PC-3 (cell line): Measurements from ENCODE around the gene GABRA5. TPM values are rescaled to one million over a fixed set of nuclear protein-coding genes. Genes with fewer than 3 reads are reported as not detected.

Experiments used
- ATAC-seq: fragments of 200-7000 bp; cut with Tn5 transposase; 2 replicates; pipeline ENCODE4 v1.9.1; 2020; ENCODE audit warnings: mild to moderate bottlenecking, moderate library complexity
- BruUV-seq: library from RNA; stranded (reverse); fragments of 400-500 nt; replicated peaks from 2 replicates; lab custom pipeline; 2021; lab: Mats Ljungman, UMichigan
- CTCF ChIA-PET: fragments of 300-600 bp; sonication (Branson Sonifier 250); formaldehyde crosslinking; loops from one replicate; lab custom pipeline; 2022; ENCODE audit warnings: antibody characterized with exemption; lab: Charles Lee
- POLR2A ChIA-PET: fragments of 300-600 bp; sonication (Branson Sonifier 250); formaldehyde crosslinking; loops from one replicate; lab custom pipeline; 2022; ENCODE audit warnings: antibody characterized with exemption; ENCODE audit not compliant: unreplicated experiment; lab: Charles Lee
- DNase-seq: peaks from one replicate; pipeline ENCODE4 v3.0.0-alpha.2; 2015
- H2AFZ ChIP-seq: fragments of 300-600 bp; sonication (generic); 2 replicates; pipeline ENCODE4 v1.6.0; 2016; ENCODE audit warnings: antibody characterized with exemption, low read length
- H3F3A ChIP-seq: fragments of 300-600 bp; sonication (generic); one replicate; pipeline ENCODE4 v1.6.0; 2017; ENCODE audit warnings: antibody characterized with exemption, low read length, control low read depth, mild to moderate bottlenecking; ENCODE audit not compliant: unreplicated experiment
- H3K27ac ChIP-seq: fragments of 300-600 bp; sonication (generic); 2 replicates; pipeline ENCODE4 v1.5.1; 2016; ENCODE audit warnings: mild to moderate bottlenecking, low read length
- H3K27me3 ChIP-seq: fragments of 300-600 bp; sonication (generic); 2 replicates; pipeline ENCODE4 v1.6.1; 2016; ENCODE audit warnings: low read length, mixed read lengths
- H3K36me3 ChIP-seq: fragments of 300-600 bp; sonication (generic); 2 replicates; pipeline ENCODE4 v1.6.1; 2016; ENCODE audit warnings: low read depth, mixed run types, low read length, mixed read lengths
- H3K4me1 ChIP-seq: fragments of 300-600 bp; sonication (generic); 2 replicates; pipeline ENCODE4 v1.5.1; 2016; ENCODE audit warnings: low read length; ENCODE audit not compliant: insufficient read depth
- H3K4me2 ChIP-seq: fragments of 300-600 bp; sonication (generic); 2 replicates; pipeline ENCODE4 v1.6.0; 2016; ENCODE audit warnings: low read length
- H3K4me3 ChIP-seq: fragments of 300-600 bp; sonication (generic); 2 replicates; pipeline ENCODE4 v1.5.1; 2016; ENCODE audit warnings: mild to moderate bottlenecking, low read length, mixed read lengths
- H3K79me2 ChIP-seq: fragments of 300-600 bp; sonication (generic); 2 replicates; pipeline ENCODE4 v1.6.1; 2017; ENCODE audit warnings: low read length, mixed read lengths
- H3K9ac ChIP-seq: fragments of 300-600 bp; sonication (generic); 2 replicates; pipeline ENCODE4 v1.6.0; 2016; ENCODE audit warnings: mild to moderate bottlenecking, low read length
- H3K9me2 ChIP-seq: fragments of 300-600 bp; sonication (generic); replicated peaks from 2 replicates; pipeline ENCODE4 v1.6.1; 2016; ENCODE audit warnings: mixed run types, low read length, mixed read lengths
- H3K9me3 ChIP-seq: fragments of 300-600 bp; sonication (generic); 2 replicates; pipeline ENCODE4 v1.6.1; 2016; ENCODE audit warnings: low read length, mixed read lengths
- H4K20me1 ChIP-seq: fragments of 300-600 bp; sonication (generic); 2 replicates; pipeline ENCODE4 v1.6.1; 2016; ENCODE audit warnings: low read length, mixed read lengths
- EZH2 ChIP-seq: fragments of 300-600 bp; sonication (generic); IDR thresholded peaks from one replicate; pipeline ENCODE4 v1.6.1; 2017; ENCODE audit warnings: antibody characterized with exemption, mild to moderate bottlenecking, low read length; ENCODE audit not compliant: unreplicated experiment
- EZH2phosphoT487 ChIP-seq: fragments of 300-600 bp; sonication (generic); IDR thresholded peaks from 2 replicates; pipeline ENCODE4 v1.6.1; 2018; ENCODE audit warnings: mild to moderate bottlenecking, antibody characterized with exemption, low read length, borderline replicate concordance
- intact Hi-C: fragments of 100-400 bp; cut with micrococcal nuclease; formaldehyde crosslinking; loops from 2 replicates; pipeline ENCODE4 v1.9.0; 2023
- total RNA-seq: library from RNA; depleted of rRNA; stranded (reverse); fragments of >200 nt; gene quantifications from 2 replicates; pipeline ENCODE4 v1.2.3, GENCODE V29; 2014
- TF ChIP-seq, protein P1 (sequence below): fragments of 300-600 bp; sonication (generic); conservative IDR thresholded peaks from 2 replicates; pipeline ENCODE4 v1.5.1; 2017; ENCODE audit warnings: antibody characterized with exemption, low read depth, mild to moderate bottlenecking, low read length

GABRA5 gene
- total RNA-seq, 1 experiment from 2014 or later = not detected

DNA sequence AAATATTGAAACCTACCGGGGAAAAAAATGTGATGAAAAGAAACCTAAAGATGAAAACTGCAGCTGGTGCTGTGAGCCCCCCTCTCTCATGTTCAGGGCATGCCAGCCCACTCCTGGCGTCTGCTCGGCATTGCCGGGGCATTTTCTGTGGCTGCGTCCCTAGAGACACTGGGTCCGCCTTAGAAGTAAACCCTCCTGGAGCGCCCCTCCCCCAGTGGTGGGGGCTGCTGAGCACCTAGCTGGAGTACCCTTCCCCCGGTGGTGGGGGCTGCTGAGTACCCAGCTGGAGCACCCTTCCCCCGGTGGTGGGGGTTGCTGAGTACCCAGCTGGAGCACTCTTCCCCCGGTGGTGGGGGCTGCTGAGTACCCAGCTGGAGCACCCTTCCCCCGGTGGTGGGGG lies 24.5 kb upstream of the GABRA5 start:
- intact Hi-C loops = no loop called here
- H2AFZ ChIP-seq = no peak overlapping the region
- DNase-seq = no peak
- TF ChIP-seq, protein P1, sequence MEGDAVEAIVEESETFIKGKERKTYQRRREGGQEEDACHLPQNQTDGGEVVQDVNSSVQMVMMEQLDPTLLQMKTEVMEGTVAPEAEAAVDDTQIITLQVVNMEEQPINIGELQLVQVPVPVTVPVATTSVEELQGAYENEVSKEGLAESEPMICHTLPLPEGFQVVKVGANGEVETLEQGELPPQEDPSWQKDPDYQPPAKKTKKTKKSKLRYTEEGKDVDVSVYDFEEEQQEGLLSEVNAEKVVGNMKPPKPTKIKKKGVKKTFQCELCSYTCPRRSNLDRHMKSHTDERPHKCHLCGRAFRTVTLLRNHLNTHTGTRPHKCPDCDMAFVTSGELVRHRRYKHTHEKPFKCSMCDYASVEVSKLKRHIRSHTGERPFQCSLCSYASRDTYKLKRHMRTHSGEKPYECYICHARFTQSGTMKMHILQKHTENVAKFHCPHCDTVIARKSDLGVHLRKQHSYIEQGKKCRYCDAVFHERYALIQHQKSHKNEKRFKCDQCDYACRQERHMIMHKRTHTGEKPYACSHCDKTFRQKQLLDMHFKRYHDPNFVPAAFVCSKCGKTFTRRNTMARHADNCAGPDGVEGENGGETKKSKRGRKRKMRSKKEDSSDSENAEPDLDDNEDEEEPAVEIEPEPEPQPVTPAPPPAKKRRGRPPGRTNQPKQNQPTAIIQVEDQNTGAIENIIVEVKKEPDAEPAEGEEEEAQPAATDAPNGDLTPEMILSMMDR = no peak
- TF ChIP-seq EZH2 (no peak), EZH2phosphoT487 (no peak)
- ChIA-PET CTCF (no interaction called here), POLR2A (no interaction called here)
- no peaks in the 10 kb centered on the region for H3F3A ChIP-seq
- no peaks in the 10 kb centered on the region for H3K4me1 ChIP-seq
- H3K27me3 ChIP-seq = peaks cover 9% of the 10 kb centered on the region; the same call in 1 of the 2 replicates
- no peaks in the 10 kb centered on the region for H3K9me2 ChIP-seq
- no peak for ATAC-seq
- no peak overlapping the region for H3K27ac ChIP-seq
- no peaks in the 10 kb centered on the region for H4K20me1 ChIP-seq
- H3K9ac ChIP-seq = no peak overlapping the region
- H3K79me2 ChIP-seq = no peaks in the 10 kb centered on the region
- no peak overlapping the region for H3K4me3 ChIP-seq
- H3K4me2 ChIP-seq = no peak overlapping the region
- peaks cover 6% of the 10 kb centered on the region; the same call in 1 of the 2 replicates for H3K9me3 ChIP-seq
- BruUV-seq = no TSS peak
- no peaks in the 10 kb centered on the region for H3K36me3 ChIP-seq

DNA sequence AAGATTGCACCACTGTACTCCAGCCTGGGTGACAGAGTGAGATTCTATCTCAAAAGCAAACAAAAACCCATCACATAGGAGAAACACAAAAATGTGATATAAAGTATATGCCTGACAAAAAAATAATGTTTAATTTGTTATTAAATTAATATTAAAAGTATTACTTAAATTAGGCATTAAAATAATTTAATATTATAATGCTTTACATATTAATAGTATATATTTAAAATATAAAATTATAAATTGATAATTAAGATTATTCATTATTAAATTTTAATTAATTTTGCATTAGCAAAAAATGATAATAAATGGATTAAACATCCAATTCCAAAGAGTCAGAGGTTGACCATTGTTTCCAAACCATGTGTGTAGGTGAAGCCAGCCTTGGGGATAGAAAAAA lies 22.0 kb upstream of the GABRA5 start:
- H3K4me2 ChIP-seq = no peak overlapping the region
- DNase-seq = no peak
- no peaks in the 10 kb centered on the region for H3K79me2 ChIP-seq
- no peaks in the 10 kb centered on the region for H4K20me1 ChIP-seq
- ChIA-PET POLR2A (no interaction called here), CTCF (no interaction called here)
- no peaks in the 10 kb centered on the region for H3K36me3 ChIP-seq
- no peak for TF ChIP-seq EZH2phosphoT487
- TF ChIP-seq, protein P1 = no peak
- TF ChIP-seq EZH2 = no peak
- intact Hi-C loops = no loop called here
- no peak overlapping the region for H3K27ac ChIP-seq
- no peaks in the 10 kb centered on the region for H3K9me3 ChIP-seq
- no peaks in the 10 kb centered on the region for H3F3A ChIP-seq
- no peak for ATAC-seq
- H2AFZ ChIP-seq = no peak overlapping the region
- H3K9ac ChIP-seq = no peak overlapping the region
- no TSS peak for BruUV-seq
- no peaks in the 10 kb centered on the region for H3K9me2 ChIP-seq
- H3K27me3 ChIP-seq = peaks cover 9% of the 10 kb centered on the region; the same call in 1 of the 2 replicates
- no peaks in the 10 kb centered on the region for H3K4me1 ChIP-seq
- no peak overlapping the region for H3K4me3 ChIP-seq

DNA sequence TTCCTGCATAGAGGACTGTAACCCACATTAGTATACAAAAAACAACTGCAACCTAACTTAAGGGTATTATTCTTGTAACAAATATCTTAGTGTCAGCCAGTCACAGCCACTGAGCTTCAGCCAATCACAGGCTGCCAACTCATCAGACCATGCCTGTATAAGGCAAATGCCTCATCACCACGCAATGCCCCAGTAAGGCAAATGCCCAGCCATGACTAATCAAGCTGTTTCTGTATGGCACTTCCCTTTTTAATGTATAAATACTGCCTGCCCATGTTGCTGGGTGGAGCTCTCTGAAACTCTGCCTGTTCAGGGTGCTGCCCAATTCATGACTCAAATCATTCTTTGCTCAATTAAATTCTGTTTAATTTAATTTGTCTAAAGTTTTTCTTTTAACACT lies 18.4 kb upstream of the GABRA5 start:
- Histone ChIP-seq H3K4me3 (no peak overlapping the region), H3F3A (no peaks in the 10 kb centered on the region), H3K27me3 (peaks cover 5% of the 10 kb centered on the region; the same call in 1 of the 2 replicates), H3K9me3 (no peaks in the 10 kb centered on the region), H3K4me2 (no peak overlapping the region), H3K27ac (no peak overlapping the region), H3K4me1 (no peaks in the 10 kb centered on the region), H3K79me2 (no peaks in the 10 kb centered on the region), H4K20me1 (no peaks in the 10 kb centered on the region), H3K9me2 (no peaks in the 10 kb centered on the region), H2AFZ (no peak overlapping the region), H3K36me3 (no peaks in the 10 kb centered on the region), H3K9ac (no peak overlapping the region)
- ChIA-PET POLR2A (no interaction called here), CTCF (no interaction called here)
- DNase-seq = no peak
- ATAC-seq = no peak
- intact Hi-C loops = no loop called here
- no TSS peak for BruUV-seq
- no peak for TF ChIP-seq EZH2
- TF ChIP-seq, protein P1 = no peak
- no peak for TF ChIP-seq EZH2phosphoT487
